Gastroesophageal sphincter (tissue), 4 donors: ENCODE results near the gene CCL28. TPM values are rescaled to one million over a fixed set of nuclear protein-coding genes. Genes with fewer than 3 reads are reported as not detected.

Experiments used
- ATAC-seq: fragments of 150-250 bp; one replicate; pipeline ENCODE4 v1.9.1; 2016; ENCODE audit warnings: mild to moderate bottlenecking, moderate library complexity
- H3K27ac ChIP-seq, 4 donors: fragments of 200-600 bp; sonication (generic) in 3 of 4; 1 replicate in 3 of 4; 2 replicates in 1 of 4; pipeline ENCODE4 v1.5.1; 2016 to 2019
- H3K27me3 ChIP-seq: fragments of 200-600 bp; sonication (generic); one replicate; pipeline ENCODE4 v1.5.1; 2019
- H3K36me3 ChIP-seq, 2 donors: fragments of 200-600 bp; sonication (generic); one replicate each; pipeline ENCODE4 v1.5.1; 2019; ENCODE audit warnings: control low read depth in 1 of 2
- H3K4me1 ChIP-seq, 3 donors: fragments of 200-600 bp; sonication (generic); 1 replicate in 2 of 3; 2 replicates in 1 of 3; pipeline ENCODE4 v1.5.1; 2016 to 2019; ENCODE audit warnings: control low read depth in 2 of 3
- H3K4me3 ChIP-seq, 2 donors: fragments of 200-600 bp; sonication (generic); one replicate each; pipeline ENCODE4 v1.5.1; 2019; ENCODE audit warnings: mild to moderate bottlenecking in 1 of 2, moderate library complexity in 1 of 2
- H3K9me3 ChIP-seq, 3 donors: fragments of 200-600 bp; sonication (generic); one replicate each; pipeline ENCODE4 v1.5.1; 2017 to 2019; ENCODE audit warnings: control low read depth in 2 of 3
- EP300 ChIP-seq: sonication (generic); formaldehyde crosslinking; IDR thresholded peaks from one replicate; pipeline ENCODE4 v1.6.1; 2017; ENCODE audit warnings: antibody characterized with exemption, mild to moderate bottlenecking
- POLR2A ChIP-seq, 2 donors: fragments of 450-650 bp; IDR thresholded peaks; one replicate each; pipeline ENCODE4 v1.6.1; 2017; ENCODE audit warnings: antibody characterized with exemption in 2 of 2, mild to moderate bottlenecking in 2 of 2, moderate library complexity in 1 of 2
- POLR2AphosphoS5 ChIP-seq: sonication (generic); formaldehyde crosslinking; IDR thresholded peaks from one replicate; pipeline ENCODE4 v1.6.1; 2017; ENCODE audit warnings: antibody characterized with exemption
- WGBS, 2 donors: methylation state at CpG; one replicate each; pipeline ENCODE4 v1.1.5; 2018; ENCODE audit warnings: low coverage in 1 of 2; 5-methylcytosine and 5-hydroxymethylcytosine counted together
- total RNA-seq, 4 donors: library from RNA; depleted of rRNA; stranded (reverse); fragments of >200 nt; gene quantifications; one replicate each; pipeline ENCODE4 v1.1.0, GENCODE V29; 2016
- TF ChIP-seq, protein P1 (sequence below), 4 experiments: fragments of 200-600 bp in 2 of 4; fragments of 450-650 bp in 2 of 4; sonication (generic) in 1 of 4; IDR thresholded peaks; one replicate each; pipeline ENCODE4 v1.5.1; 2017 to 2019; ENCODE audit warnings: antibody characterized with exemption in 4 of 4, mild to moderate bottlenecking in 2 of 4, moderate library complexity in 2 of 4

The CCL28 gene
- total RNA-seq, 4 donors from 2014 or later, result 2.6 to 8.6 (median 3.3) TPM

DNA sequence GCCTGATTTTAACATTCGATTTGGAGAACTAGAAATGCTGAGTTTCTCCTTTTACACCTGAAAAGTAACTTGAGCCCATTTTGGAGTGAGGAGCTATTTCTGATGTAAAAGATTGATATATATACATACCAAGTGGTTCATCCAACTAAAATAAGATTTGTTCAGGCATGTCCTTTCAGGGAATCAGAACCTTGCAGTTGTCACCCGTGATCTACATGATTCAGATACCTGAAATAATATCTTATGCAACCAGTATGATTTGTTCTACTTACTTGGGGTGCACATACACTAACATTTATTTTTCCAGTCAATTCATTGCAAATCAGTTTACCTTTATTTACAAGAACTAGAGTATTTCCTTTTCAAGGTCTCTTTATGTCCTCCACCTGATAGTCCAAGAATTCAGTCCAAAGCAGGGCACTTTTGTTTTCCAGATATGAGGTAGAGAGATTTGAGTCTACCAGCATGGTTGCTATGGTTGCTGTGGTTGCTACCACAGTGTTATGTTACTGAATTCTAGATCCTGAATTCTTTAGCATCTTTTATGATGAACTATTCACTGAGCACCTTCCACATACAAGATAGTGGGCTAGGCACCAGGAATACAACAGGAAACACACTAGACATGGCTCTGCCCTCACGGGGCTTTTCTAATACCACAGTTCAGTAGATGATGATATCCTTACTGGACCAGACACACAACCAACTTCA lies 49.3 kb downstream of the CCL28 start:
- TF ChIP-seq POLR2AphosphoS5 (no peak), POLR2A (IDR thresholded peaks at IDR 0.05) (no peak)
- TF ChIP-seq, protein P1, sequence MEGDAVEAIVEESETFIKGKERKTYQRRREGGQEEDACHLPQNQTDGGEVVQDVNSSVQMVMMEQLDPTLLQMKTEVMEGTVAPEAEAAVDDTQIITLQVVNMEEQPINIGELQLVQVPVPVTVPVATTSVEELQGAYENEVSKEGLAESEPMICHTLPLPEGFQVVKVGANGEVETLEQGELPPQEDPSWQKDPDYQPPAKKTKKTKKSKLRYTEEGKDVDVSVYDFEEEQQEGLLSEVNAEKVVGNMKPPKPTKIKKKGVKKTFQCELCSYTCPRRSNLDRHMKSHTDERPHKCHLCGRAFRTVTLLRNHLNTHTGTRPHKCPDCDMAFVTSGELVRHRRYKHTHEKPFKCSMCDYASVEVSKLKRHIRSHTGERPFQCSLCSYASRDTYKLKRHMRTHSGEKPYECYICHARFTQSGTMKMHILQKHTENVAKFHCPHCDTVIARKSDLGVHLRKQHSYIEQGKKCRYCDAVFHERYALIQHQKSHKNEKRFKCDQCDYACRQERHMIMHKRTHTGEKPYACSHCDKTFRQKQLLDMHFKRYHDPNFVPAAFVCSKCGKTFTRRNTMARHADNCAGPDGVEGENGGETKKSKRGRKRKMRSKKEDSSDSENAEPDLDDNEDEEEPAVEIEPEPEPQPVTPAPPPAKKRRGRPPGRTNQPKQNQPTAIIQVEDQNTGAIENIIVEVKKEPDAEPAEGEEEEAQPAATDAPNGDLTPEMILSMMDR (IDR thresholded peaks at IDR 0.05), result no peak
- peaks cover 0 to 17% (median 0%) of the 10 kb centered on the region in 3 donors for H3K9me3 ChIP-seq

DNA sequence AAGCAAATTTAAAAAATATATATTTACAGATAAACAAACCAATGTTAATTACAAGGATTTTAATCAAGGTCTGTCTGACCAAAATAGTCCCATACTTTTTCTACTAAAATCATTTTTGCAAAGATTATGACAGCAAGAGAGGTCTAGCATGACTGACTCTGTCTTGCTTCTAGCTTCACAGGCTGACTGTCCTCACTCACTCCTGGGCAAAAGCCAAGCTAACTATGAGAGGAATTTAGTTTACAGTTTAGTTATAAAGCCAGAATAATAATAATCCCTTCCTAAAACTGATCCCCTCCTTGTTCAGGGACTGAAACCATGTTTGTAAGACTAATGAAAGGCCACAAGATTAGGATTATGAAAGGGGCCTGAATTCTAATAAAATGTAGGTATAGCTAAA lies 53.5 kb downstream of the CCL28 start:
- Histone ChIP-seq H3K4me3 (no peak overlapping the region), H3K27me3 (no peaks in the 10 kb centered on the region), H3K36me3 (no peaks in the 10 kb centered on the region), H3K27ac (peak overlapping the region in 1 of 4 donors; percentile 47), H3K4me1 (peaks cover 0 to 10% (median 2%) of the 10 kb centered on the region in 3 donors), H3K9me3 (peaks cover 0 to 12% (median 0%) of the 10 kb centered on the region in 3 donors)
- TF ChIP-seq POLR2A (IDR thresholded peaks at IDR 0.05), result no peak
- TF ChIP-seq POLR2AphosphoS5, result no peak
- TF ChIP-seq, protein P1 (IDR thresholded peaks at IDR 0.05), result no peak
- no peak for TF ChIP-seq EP300
- no peak for ATAC-seq

More for the DNA sequence above, 49.3 kb downstream of the CCL28 start:
- no peak overlapping the region for H3K27ac ChIP-seq
- 73% methylated on average over 2 to 3 of the region's 3 CpGs for WGBS, 2 donors
- H3K4me3 ChIP-seq, result no peak overlapping the region
- ATAC-seq, result no peak
- H3K27me3 ChIP-seq, result no peaks in the 10 kb centered on the region
- no peaks in the 10 kb centered on the region for H3K36me3 ChIP-seq
- peaks cover 0 to 10% (median 0%) of the 10 kb centered on the region in 3 donors for H3K4me1 ChIP-seq

DNA sequence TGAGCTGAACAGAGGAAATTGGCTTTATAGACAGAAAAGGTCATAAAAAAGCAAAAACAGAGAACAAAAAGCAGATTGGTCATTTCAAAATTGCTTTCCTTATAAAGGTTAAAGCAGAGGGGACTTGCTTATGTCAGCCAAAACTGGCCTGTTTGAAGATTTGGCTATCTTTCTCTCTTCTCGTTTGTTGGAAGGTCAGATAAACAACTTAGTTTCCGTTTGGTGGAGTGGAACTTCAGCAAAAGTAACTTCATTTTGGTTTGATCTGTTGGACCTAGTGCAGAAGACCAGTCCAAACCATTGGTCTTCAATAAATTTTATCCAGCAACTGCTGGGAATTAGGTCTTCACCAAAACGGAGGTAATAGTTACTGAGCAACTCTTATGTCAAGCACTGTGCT lies 53.9 kb downstream of the CCL28 start:
- no peak for ATAC-seq
- WGBS, 2 donors, result 7 to 18% methylated on average over 3 of the region's 3 CpGs
- Histone ChIP-seq H3K9me3 (peaks cover 0 to 12% (median 0%) of the 10 kb centered on the region in 3 donors), H3K36me3 (no peaks in the 10 kb centered on the region), H3K27ac (peak overlapping the region in 2 of 4 donors; percentile 15 to 47), H3K4me3 (no peak overlapping the region), H3K27me3 (no peaks in the 10 kb centered on the region), H3K4me1 (peaks cover 0 to 10% (median 2%) of the 10 kb centered on the region in 3 donors)
- TF ChIP-seq POLR2AphosphoS5, result no peak
- TF ChIP-seq, protein P1 (IDR thresholded peaks at IDR 0.05), result no peak
- no peak for TF ChIP-seq POLR2A (IDR thresholded peaks at IDR 0.05)
- no peak for TF ChIP-seq EP300

DNA sequence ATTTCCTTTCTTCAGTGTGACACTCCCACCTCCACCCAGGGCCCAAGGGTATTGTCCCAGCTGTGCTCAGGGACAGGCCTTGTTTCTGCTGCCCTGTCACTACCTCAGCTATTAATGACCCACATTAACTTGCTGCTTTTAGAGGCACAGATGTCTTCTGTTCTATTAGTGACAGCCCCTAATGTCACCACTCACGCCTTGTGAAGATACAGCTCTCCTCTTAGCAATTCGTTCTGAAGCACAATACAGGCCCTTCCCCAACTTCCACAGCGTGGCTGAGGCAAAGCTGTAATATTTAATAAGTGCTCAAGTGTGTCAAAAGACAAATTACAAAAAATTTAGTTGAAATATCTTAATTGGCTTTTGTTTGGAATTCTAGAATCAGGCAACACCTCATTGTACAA lies 54.3 kb downstream of the CCL28 start:
- H3K36me3 ChIP-seq, result no peaks in the 10 kb centered on the region
- TF ChIP-seq POLR2A (IDR thresholded peaks at IDR 0.05), result no peak
- WGBS, 2 donors, result 32 to 49% methylated on average over 3 of the region's 3 CpGs
- H3K4me1 ChIP-seq, result peaks cover 0 to 10% (median 2%) of the 10 kb centered on the region in 3 donors
- H3K9me3 ChIP-seq, result peaks cover 0 to 12% (median 0%) of the 10 kb centered on the region in 3 donors
- ATAC-seq, result no peak
- H3K27ac ChIP-seq, result peak overlapping the region in 2 of 4 donors; percentile 15 to 47
- H3K27me3 ChIP-seq, result no peaks in the 10 kb centered on the region
- no peak overlapping the region for H3K4me3 ChIP-seq

DNA sequence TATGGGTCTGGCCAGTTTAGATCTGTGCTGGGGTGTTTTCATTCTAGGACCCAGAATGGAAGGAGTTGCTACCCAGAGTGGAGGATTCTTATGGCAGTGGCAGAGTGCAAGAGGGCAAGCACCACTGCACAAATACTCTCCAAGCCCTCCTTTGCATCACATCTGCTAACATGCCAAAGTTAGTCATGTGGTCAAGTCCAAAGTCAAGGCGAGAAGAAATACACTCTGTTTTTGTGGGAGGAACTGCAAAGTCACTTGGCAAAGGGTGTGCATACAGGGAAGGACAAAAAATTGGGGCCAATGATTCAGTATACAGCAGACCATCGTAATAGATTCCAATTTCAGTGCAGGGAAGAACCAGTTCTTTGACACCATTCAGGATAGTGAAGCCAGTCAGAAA lies 55.1 kb downstream of the CCL28 start:
- no peak for TF ChIP-seq POLR2A (IDR thresholded peaks at IDR 0.05)
- TF ChIP-seq POLR2AphosphoS5, result no peak
- TF ChIP-seq, protein P1 (IDR thresholded peaks at IDR 0.05), result no peak
- no peak for TF ChIP-seq EP300
- Histone ChIP-seq H3K4me1 (peaks cover 0 to 10% (median 2%) of the 10 kb centered on the region in 3 donors), H3K36me3 (no peaks in the 10 kb centered on the region), H3K4me3 (no peak overlapping the region), H3K27me3 (no peaks in the 10 kb centered on the region), H3K27ac (no peak overlapping the region), H3K9me3 (peaks cover 0 to 12% (median 0%) of the 10 kb centered on the region in 3 donors)
- no peak for ATAC-seq
- 69 to 75% methylated on average over 1 to 2 of the region's 2 CpGs for WGBS, 2 donors
